ENCODE results near the gene MROH7. TPM values are rescaled to one million over a fixed set of nuclear protein-coding genes. Genes with fewer than 3 reads are reported as not detected.

The MROH7 gene
- total RNA-seq, 1 experiment from 2014 or later, result not detected

- Histone ChIP-seq H3K4me2 (no peak overlapping the region), H3K9me3 (ENCODE audit: insufficient read depth, low read depth) (no peaks in the 10 kb centered on the region), H3K27ac (no peak overlapping the region), H3K79me2 (ENCODE audit: low read depth) (no peaks in the 10 kb centered on the region), H3K9me2 (ENCODE audit: insufficient read depth) (no peaks in the 10 kb centered on the region), H3F3A (ENCODE audit: insufficient read depth, low read depth) (no peaks in the 10 kb centered on the region), H4K20me1 (ENCODE audit: insufficient read depth) (no peaks in the 10 kb centered on the region), H2AFZ (no peak overlapping the region), H3K36me3 (ENCODE audit: low read depth) (no peaks in the 10 kb centered on the region), H3K27me3 (ENCODE audit: insufficient read depth, low read depth) (0 out of 2 replicates have a peak, but pooled peaks cover 4% of the 10 kb centered on the region), H3K4me3 (no peak overlapping the region), H3K4me1 (replicated peaks; ENCODE audit: insufficient read depth) (no peaks in the 10 kb centered on the region)
- ChIA-PET POLR2A (ENCODE audit: unreplicated experiment) (interaction anchor here (0.6 kb wide), 1 partner anchor 32 kb away, joined by 3 read pairs; no protein-coding TSS in a partner anchor), CTCF (no interaction called here)
- DNase-seq, result no peak
- BruUV-seq (replicated peaks), result no TSS peak
- intact Hi-C loops (cut with micrococcal nuclease; ENCODE audit: unreplicated experiment), result no loop called here
- TF ChIP-seq EZH2 (IDR thresholded peaks at IDR 0.05; ENCODE audit: low read depth), result no peak
Measured at GRCh38 chr1:54614024-54614423, 27.6 kb upstream of the MROH7 start.

GRCh38 chr1:54614563-54614962 is 27.0 kb upstream of the MROH7 start:
- Histone ChIP-seq H3K4me2 (no peak overlapping the region), H3K27me3 (ENCODE audit: insufficient read depth, low read depth) (0 out of 2 replicates have a peak, but pooled peaks cover 4% of the 10 kb centered on the region), H3K4me1 (replicated peaks; ENCODE audit: insufficient read depth) (no peaks in the 10 kb centered on the region), H3K79me2 (ENCODE audit: low read depth) (no peaks in the 10 kb centered on the region), H4K20me1 (ENCODE audit: insufficient read depth) (no peaks in the 10 kb centered on the region), H3K36me3 (ENCODE audit: low read depth) (no peaks in the 10 kb centered on the region), H3F3A (ENCODE audit: insufficient read depth, low read depth) (no peaks in the 10 kb centered on the region), H2AFZ (no peak overlapping the region), H3K9me3 (ENCODE audit: insufficient read depth, low read depth) (no peaks in the 10 kb centered on the region), H3K4me3 (no peak overlapping the region), H3K9me2 (ENCODE audit: insufficient read depth) (no peaks in the 10 kb centered on the region), H3K27ac (no peak overlapping the region)
- no peak for DNase-seq
- intact Hi-C loops (cut with micrococcal nuclease; ENCODE audit: unreplicated experiment), result no loop called here
- ChIA-PET POLR2A (ENCODE audit: unreplicated experiment) (interaction anchor here (0.6 kb wide), 2 partner anchors 23 to 33 kb away, joined by 3 to 4 read pairs; no protein-coding TSS in a partner anchor), CTCF (no interaction called here)
- no peak for TF ChIP-seq EZH2 (IDR thresholded peaks at IDR 0.05; ENCODE audit: low read depth)
- TF ChIP-seq, protein P1, sequence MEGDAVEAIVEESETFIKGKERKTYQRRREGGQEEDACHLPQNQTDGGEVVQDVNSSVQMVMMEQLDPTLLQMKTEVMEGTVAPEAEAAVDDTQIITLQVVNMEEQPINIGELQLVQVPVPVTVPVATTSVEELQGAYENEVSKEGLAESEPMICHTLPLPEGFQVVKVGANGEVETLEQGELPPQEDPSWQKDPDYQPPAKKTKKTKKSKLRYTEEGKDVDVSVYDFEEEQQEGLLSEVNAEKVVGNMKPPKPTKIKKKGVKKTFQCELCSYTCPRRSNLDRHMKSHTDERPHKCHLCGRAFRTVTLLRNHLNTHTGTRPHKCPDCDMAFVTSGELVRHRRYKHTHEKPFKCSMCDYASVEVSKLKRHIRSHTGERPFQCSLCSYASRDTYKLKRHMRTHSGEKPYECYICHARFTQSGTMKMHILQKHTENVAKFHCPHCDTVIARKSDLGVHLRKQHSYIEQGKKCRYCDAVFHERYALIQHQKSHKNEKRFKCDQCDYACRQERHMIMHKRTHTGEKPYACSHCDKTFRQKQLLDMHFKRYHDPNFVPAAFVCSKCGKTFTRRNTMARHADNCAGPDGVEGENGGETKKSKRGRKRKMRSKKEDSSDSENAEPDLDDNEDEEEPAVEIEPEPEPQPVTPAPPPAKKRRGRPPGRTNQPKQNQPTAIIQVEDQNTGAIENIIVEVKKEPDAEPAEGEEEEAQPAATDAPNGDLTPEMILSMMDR (conservative IDR thresholded peaks at IDR 0.05), result no peak
- no TSS peak for BruUV-seq (replicated peaks)

GRCh38 chr1:54615531-54616279 is 25.9 kb upstream of the MROH7 start:
- H3K27me3 ChIP-seq (ENCODE audit: insufficient read depth, low read depth), result 0 out of 2 replicates have a peak, but pooled peaks cover 4% of the 10 kb centered on the region
- H3K79me2 ChIP-seq (ENCODE audit: low read depth), result no peaks in the 10 kb centered on the region
- H4K20me1 ChIP-seq (ENCODE audit: insufficient read depth), result no peaks in the 10 kb centered on the region
- H3K4me1 ChIP-seq (replicated peaks; ENCODE audit: insufficient read depth), result no peaks in the 10 kb centered on the region
- H3K9me3 ChIP-seq (ENCODE audit: insufficient read depth, low read depth), result no peaks in the 10 kb centered on the region
- intact Hi-C loops (cut with micrococcal nuclease; ENCODE audit: unreplicated experiment), result no loop called here
- no peaks in the 10 kb centered on the region for H3K9me2 ChIP-seq (ENCODE audit: insufficient read depth)
- ChIA-PET POLR2A (ENCODE audit: unreplicated experiment) (interaction anchor here (0.7 kb wide), 1 partner anchor 36 kb away, joined by 3 read pairs; no protein-coding TSS in a partner anchor), CTCF (no interaction called here)
- H3K4me2 ChIP-seq, result no peak overlapping the region
- H3K4me3 ChIP-seq, result no peak overlapping the region
- BruUV-seq (replicated peaks), result no TSS peak
- no peaks in the 10 kb centered on the region for H3F3A ChIP-seq (ENCODE audit: insufficient read depth, low read depth)
- DNase-seq, result no peak
- no peak overlapping the region for H2AFZ ChIP-seq
- no peaks in the 10 kb centered on the region for H3K36me3 ChIP-seq (ENCODE audit: low read depth)
- no peak overlapping the region for H3K27ac ChIP-seq
- no peak for TF ChIP-seq EZH2 (IDR thresholded peaks at IDR 0.05; ENCODE audit: low read depth)
- TF ChIP-seq, protein P1 (conservative IDR thresholded peaks at IDR 0.05), result no peak

Data from PC-9 (cell line).